Colonic mucosa (tissue), 4 donors: ENCODE data around the gene SCFD2. TPM values are rescaled to one million over a fixed set of nuclear protein-coding genes. Genes with fewer than 3 reads are reported as not detected.

Experiments used
- DNase-seq: peaks from one replicate; pipeline ENCODE4 v3.0.0-alpha.2; 2020
- H3K27ac ChIP-seq: fragments of 200-600 bp; one replicate; pipeline ENCODE4 v1.8.0; 2021
- H3K27me3 ChIP-seq: fragments of 200-600 bp; one replicate; pipeline ENCODE4 v1.8.0; 2021
- H3K36me3 ChIP-seq: fragments of 200-600 bp; one replicate; pipeline ENCODE4 v1.8.0; 2021
- H3K4me1 ChIP-seq: fragments of 200-600 bp; one replicate; pipeline ENCODE4 v1.8.0; 2021; ENCODE audit warnings: mild to moderate bottlenecking
- H3K4me3 ChIP-seq: fragments of 200-600 bp; one replicate; pipeline ENCODE4 v1.8.0; 2021
- H3K9ac ChIP-seq, 2 donors: one replicate each; pipeline ENCODE4 v1.7.0; 2013; ENCODE audit warnings: control low read depth in 2 of 2, low read depth in 2 of 2, low read length in 2 of 2
- H3K9me3 ChIP-seq: fragments of 200-600 bp; one replicate; pipeline ENCODE4 v1.8.0; 2021
- intact Hi-C: fragments of 100-400 bp; cut with DNase I; formaldehyde crosslinking; loops from one replicate; pipeline ENCODE4 v1.14.1; 2022
- total RNA-seq, 2 donors: library from RNA; stranded (reverse); fragmentation: NEBNext Ultra II Directional in 1 of 2; extraction: Animal tissue kit (Norgen Biotek cat#: 25700) in 1 of 2; gene quantifications; one replicate each; pipeline ENCODE4 v1.2.1, GENCODE V29; 2021
- TF ChIP-seq, protein P1 (sequence below): fragments of 200-600 bp; IDR thresholded peaks from one replicate; pipeline ENCODE4 v1.8.0; 2022; ENCODE audit warnings: antibody characterized with exemption, mild to moderate bottlenecking
- donor health status: healthy.
- donor health status: DM: no; HTN: no; CAD: no.
- donor health status: DM: no; HTN: no; CAD: no.

The SCFD2 gene
- total RNA-seq, 2 donors from 2014 or later: 11.5 to 29.4 TPM

- Histone ChIP-seq H3K9me3 (no peaks in the 10 kb centered on the region), H3K36me3 (no peaks in the 10 kb centered on the region), H3K27me3 (no peaks in the 10 kb centered on the region), H3K4me3 (no peak overlapping the region), H3K9ac (no peak overlapping the region), H3K27ac (no peak overlapping the region), H3K4me1 (peaks cover 4% of the 10 kb centered on the region)
- no peak for DNase-seq
- intact Hi-C loops: no loop called here
- TF ChIP-seq, protein P1, sequence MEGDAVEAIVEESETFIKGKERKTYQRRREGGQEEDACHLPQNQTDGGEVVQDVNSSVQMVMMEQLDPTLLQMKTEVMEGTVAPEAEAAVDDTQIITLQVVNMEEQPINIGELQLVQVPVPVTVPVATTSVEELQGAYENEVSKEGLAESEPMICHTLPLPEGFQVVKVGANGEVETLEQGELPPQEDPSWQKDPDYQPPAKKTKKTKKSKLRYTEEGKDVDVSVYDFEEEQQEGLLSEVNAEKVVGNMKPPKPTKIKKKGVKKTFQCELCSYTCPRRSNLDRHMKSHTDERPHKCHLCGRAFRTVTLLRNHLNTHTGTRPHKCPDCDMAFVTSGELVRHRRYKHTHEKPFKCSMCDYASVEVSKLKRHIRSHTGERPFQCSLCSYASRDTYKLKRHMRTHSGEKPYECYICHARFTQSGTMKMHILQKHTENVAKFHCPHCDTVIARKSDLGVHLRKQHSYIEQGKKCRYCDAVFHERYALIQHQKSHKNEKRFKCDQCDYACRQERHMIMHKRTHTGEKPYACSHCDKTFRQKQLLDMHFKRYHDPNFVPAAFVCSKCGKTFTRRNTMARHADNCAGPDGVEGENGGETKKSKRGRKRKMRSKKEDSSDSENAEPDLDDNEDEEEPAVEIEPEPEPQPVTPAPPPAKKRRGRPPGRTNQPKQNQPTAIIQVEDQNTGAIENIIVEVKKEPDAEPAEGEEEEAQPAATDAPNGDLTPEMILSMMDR: no peak
Measured at GRCh38 chr4:53120778-53121177, 245.1 kb downstream of the SCFD2 start.

GRCh38 chr4:53119680-53120079 lies 246.2 kb downstream of the SCFD2 start:
- no peak overlapping the region for H3K27ac ChIP-seq
- intact Hi-C loops: no loop called here
- no peak overlapping the region for H3K4me3 ChIP-seq
- H3K36me3 ChIP-seq: no peaks in the 10 kb centered on the region
- TF ChIP-seq, protein P1: no peak
- no peak overlapping the region for H3K9ac ChIP-seq
- H3K4me1 ChIP-seq: peaks cover 4% of the 10 kb centered on the region
- no peaks in the 10 kb centered on the region for H3K27me3 ChIP-seq
- H3K9me3 ChIP-seq: no peaks in the 10 kb centered on the region
- DNase-seq: no peak

- Histone ChIP-seq H3K9ac (no peak overlapping the region), H3K4me1 (peaks cover 4% of the 10 kb centered on the region), H3K9me3 (no peaks in the 10 kb centered on the region), H3K27me3 (no peaks in the 10 kb centered on the region), H3K36me3 (no peaks in the 10 kb centered on the region), H3K4me3 (no peak overlapping the region), H3K27ac (no peak overlapping the region)
- TF ChIP-seq, protein P1: no peak
- DNase-seq: no peak
- intact Hi-C loops: no loop called here
Measured at GRCh38 chr4:53118676-53119075, 247.2 kb downstream of the SCFD2 start.

DNA sequence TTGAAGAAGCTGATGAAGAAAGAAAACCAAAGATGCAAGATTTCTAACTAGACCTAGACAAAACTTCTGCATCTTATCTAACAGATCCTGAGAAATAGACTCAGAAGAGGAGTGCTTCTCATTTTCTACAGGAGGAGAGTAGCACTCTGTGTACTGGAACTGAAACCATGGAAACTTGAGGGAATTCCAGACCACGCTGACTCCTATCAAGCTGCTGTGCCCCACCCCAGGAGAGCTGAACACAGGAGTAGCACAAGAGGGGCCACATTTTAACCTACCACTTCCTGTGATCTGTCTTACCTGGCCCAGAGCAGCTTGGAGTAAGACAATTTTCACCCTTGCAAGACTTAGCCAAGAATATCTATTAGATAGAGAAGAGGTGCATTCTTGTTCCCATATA lies 248.9 kb downstream of the SCFD2 start:
- intact Hi-C loops: no loop called here

DNA sequence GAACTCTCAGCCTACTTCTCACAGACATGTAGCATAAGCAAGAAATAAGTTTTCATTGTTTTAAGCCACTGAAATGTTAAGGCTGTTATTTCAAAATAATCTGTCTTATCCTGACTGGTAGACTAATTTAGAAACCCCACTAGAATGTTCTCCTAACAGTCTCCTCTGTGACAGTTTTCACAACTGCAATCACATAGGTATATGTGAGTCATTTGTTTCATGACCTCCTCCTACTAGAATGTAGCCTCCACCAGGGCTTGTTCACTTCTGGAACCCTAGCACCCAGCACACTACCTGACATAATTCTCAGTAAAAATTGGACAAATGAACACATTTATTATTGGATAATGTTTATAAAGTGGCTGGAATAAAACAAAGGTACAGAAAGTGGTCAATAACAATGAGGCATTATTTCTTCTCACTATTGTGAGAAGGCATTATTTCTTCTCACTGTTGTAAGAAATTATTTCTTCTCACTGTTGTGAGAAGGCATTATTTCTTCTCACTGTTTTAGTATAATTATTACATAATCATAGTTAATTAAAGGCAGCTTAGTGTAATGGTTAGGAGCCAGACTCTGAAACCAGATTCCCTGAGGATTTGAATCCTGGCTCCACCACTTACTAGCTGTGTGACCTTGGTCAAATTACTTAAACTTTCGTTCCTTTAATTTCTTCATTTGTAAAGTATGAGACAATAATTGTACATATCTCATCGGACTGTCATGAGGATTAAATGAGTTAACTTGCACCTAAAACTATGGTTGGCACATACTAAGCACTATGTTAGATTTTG lies 252.2 kb downstream of the SCFD2 start:
- TF ChIP-seq, protein P1: no peak
- intact Hi-C loops: no loop called here

More for the DNA sequence above, 248.9 kb downstream of the SCFD2 start:
- H3K36me3 ChIP-seq: no peaks in the 10 kb centered on the region
- no peak overlapping the region for H3K4me3 ChIP-seq
- H3K27ac ChIP-seq: no peak overlapping the region
- no peak overlapping the region for H3K9ac ChIP-seq
- no peak for DNase-seq
- H3K4me1 ChIP-seq: peaks cover 4% of the 10 kb centered on the region
- H3K27me3 ChIP-seq: no peaks in the 10 kb centered on the region
- TF ChIP-seq, protein P1: no peak
- H3K9me3 ChIP-seq: no peaks in the 10 kb centered on the region

More for the DNA sequence above, 252.2 kb downstream of the SCFD2 start:
- no peaks in the 10 kb centered on the region for H3K36me3 ChIP-seq
- H3K4me1 ChIP-seq: no peaks in the 10 kb centered on the region
- no peak overlapping the region for H3K9ac ChIP-seq
- no peak for DNase-seq
- no peaks in the 10 kb centered on the region for H3K9me3 ChIP-seq
- no peak overlapping the region for H3K4me3 ChIP-seq
- no peak overlapping the region for H3K27ac ChIP-seq
- no peaks in the 10 kb centered on the region for H3K27me3 ChIP-seq
